ENCODE measurements around the gene ZNF333. TPM values are rescaled to one million over a fixed set of nuclear protein-coding genes. Genes with fewer than 3 reads are reported as not detected.

Gene ZNF333
- total RNA-seq, 1 experiment from 2014 or later: 19.2 TPM

- peaks cover 35% of the 10 kb centered on the region for H3K36me3 ChIP-seq (ENCODE audit: insufficient read depth, low read length, poor library complexity, severe bottlenecking)
Measured at GRCh38 chr19:14704450-14704849, 14.6 kb downstream of the ZNF333 start.

DNA sequence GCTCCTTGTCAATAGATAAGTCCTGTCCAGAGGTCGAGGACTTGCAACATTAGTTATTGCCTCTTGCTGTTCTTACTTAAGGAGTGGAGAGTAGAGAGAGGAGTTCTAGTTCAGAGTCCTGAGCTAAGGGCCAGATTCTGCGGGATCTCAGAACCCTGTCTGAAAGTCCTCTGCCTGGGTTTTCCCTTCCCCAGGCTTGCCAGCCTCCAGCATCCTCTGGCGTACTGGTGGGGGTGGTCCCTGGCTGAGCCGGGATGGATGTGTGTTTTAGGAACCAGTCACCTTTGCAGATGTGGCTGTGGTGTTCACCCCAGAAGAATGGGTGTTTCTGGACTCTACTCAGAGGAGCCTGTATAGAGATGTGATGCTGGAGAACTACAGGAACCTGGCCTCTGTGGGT is 26.0 kb downstream of the ZNF333 start:
- CTCF ChIA-PET: no interaction called here
- peaks cover 44% of the 10 kb centered on the region for H3K36me3 ChIP-seq (ENCODE audit: insufficient read depth, low read length, poor library complexity, severe bottlenecking)
- peaks cover 44% of the 10 kb centered on the region for H3K9me3 ChIP-seq (ENCODE audit: low read depth, low read length, poor library complexity, severe bottlenecking)
- POLR2A ChIA-PET (ENCODE audit: low non-redundant PET): no interaction called here
- DNase-seq (ENCODE audit: low spot score): no peak
- no peaks in the 10 kb centered on the region for H3K4me1 ChIP-seq (ENCODE audit: insufficient read depth, low read length, poor library complexity, severe bottlenecking)
- intact Hi-C loops (cut with micrococcal nuclease; ENCODE audit: unreplicated experiment): no loop called here
- no peak overlapping the region for H3K27ac ChIP-seq (ENCODE audit: low read depth, low read length, poor library complexity, severe bottlenecking)
- H3K27me3 ChIP-seq (replicated peaks; ENCODE audit: insufficient read depth, low read depth, low read length, poor library complexity): no peaks in the 10 kb centered on the region
- BruUV-seq (replicated peaks): no TSS peak
- no peak for TF ChIP-seq EZH2 (IDR thresholded peaks at IDR 0.05; ENCODE audit: borderline replicate concordance, low read depth, low read length, poor library complexity, severe bottlenecking)
- TF ChIP-seq, protein P1, sequence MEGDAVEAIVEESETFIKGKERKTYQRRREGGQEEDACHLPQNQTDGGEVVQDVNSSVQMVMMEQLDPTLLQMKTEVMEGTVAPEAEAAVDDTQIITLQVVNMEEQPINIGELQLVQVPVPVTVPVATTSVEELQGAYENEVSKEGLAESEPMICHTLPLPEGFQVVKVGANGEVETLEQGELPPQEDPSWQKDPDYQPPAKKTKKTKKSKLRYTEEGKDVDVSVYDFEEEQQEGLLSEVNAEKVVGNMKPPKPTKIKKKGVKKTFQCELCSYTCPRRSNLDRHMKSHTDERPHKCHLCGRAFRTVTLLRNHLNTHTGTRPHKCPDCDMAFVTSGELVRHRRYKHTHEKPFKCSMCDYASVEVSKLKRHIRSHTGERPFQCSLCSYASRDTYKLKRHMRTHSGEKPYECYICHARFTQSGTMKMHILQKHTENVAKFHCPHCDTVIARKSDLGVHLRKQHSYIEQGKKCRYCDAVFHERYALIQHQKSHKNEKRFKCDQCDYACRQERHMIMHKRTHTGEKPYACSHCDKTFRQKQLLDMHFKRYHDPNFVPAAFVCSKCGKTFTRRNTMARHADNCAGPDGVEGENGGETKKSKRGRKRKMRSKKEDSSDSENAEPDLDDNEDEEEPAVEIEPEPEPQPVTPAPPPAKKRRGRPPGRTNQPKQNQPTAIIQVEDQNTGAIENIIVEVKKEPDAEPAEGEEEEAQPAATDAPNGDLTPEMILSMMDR (conservative IDR thresholded peaks at IDR 0.05; ENCODE audit: low read depth, low read length): no peak
- H3K4me3 ChIP-seq (ENCODE audit: low read depth, low read length, poor library complexity, severe bottlenecking): no peak overlapping the region

More at GRCh38 chr19:14704450-14704849, 14.6 kb downstream of the ZNF333 start:
- no peak for DNase-seq (ENCODE audit: low spot score)
- CTCF ChIA-PET: no interaction called here
- intact Hi-C loops (cut with micrococcal nuclease; ENCODE audit: unreplicated experiment): no loop called here
- no peaks in the 10 kb centered on the region for H3K4me1 ChIP-seq (ENCODE audit: insufficient read depth, low read length, poor library complexity, severe bottlenecking)
- no peak overlapping the region for H3K27ac ChIP-seq (ENCODE audit: low read depth, low read length, poor library complexity, severe bottlenecking)
- no TSS peak for BruUV-seq (replicated peaks)
- TF ChIP-seq, protein P1 (conservative IDR thresholded peaks at IDR 0.05; ENCODE audit: low read depth, low read length): no peak
- TF ChIP-seq EZH2 (IDR thresholded peaks at IDR 0.05; ENCODE audit: borderline replicate concordance, low read depth, low read length, poor library complexity, severe bottlenecking): no peak
- H3K27me3 ChIP-seq (replicated peaks; ENCODE audit: insufficient read depth, low read depth, low read length, poor library complexity): no peaks in the 10 kb centered on the region
- POLR2A ChIA-PET (ENCODE audit: low non-redundant PET): no interaction called here
- H3K4me3 ChIP-seq (ENCODE audit: low read depth, low read length, poor library complexity, severe bottlenecking): no peak overlapping the region
- no peaks in the 10 kb centered on the region for H3K9me3 ChIP-seq (ENCODE audit: low read depth, low read length, poor library complexity, severe bottlenecking)

DNA sequence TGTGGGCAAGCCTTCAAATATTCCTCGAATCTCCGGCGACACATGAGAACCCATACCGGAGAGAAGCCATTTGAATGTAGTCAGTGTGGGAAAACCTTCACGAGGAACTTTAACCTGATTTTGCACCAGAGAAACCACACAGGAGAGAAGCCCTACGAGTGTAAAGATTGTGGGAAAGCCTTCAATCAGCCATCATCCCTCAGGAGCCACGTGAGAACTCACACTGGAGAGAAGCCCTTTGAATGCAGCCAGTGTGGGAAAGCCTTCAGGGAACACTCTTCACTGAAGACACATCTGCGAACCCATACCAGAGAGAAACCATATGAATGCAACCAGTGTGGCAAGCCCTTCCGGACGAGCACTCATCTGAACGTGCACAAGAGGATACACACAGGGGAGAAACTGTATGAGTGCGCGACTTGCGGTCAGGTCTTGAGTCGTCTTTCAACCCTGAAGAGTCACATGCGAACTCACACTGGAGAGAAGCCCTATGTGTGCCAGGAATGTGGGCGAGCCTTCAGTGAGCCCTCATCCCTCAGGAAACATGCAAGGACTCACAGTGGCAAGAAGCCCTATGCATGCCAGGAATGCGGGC is 28.8 kb downstream of the ZNF333 start:
- H3K9me3 ChIP-seq (ENCODE audit: low read depth, low read length, poor library complexity, severe bottlenecking): peaks cover 54% of the 10 kb centered on the region
- TF ChIP-seq EZH2 (IDR thresholded peaks at IDR 0.05; ENCODE audit: borderline replicate concordance, low read depth, low read length, poor library complexity, severe bottlenecking): no peak
- TF ChIP-seq, protein P1 (conservative IDR thresholded peaks at IDR 0.05; ENCODE audit: low read depth, low read length): no peak

More for the DNA sequence above, 28.8 kb downstream of the ZNF333 start:
- DNase-seq (ENCODE audit: low spot score): no peak
- intact Hi-C loops (cut with micrococcal nuclease; ENCODE audit: unreplicated experiment): no loop called here
- Histone ChIP-seq H3K27ac (ENCODE audit: low read depth, low read length, poor library complexity, severe bottlenecking) (no peak overlapping the region), H3K4me1 (ENCODE audit: insufficient read depth, low read length, poor library complexity, severe bottlenecking) (no peaks in the 10 kb centered on the region), H3K36me3 (ENCODE audit: insufficient read depth, low read length, poor library complexity, severe bottlenecking) (peaks cover 41% of the 10 kb centered on the region), H3K4me3 (ENCODE audit: low read depth, low read length, poor library complexity, severe bottlenecking) (no peak overlapping the region), H3K27me3 (replicated peaks; ENCODE audit: insufficient read depth, low read depth, low read length, poor library complexity) (no peaks in the 10 kb centered on the region)
- ChIA-PET CTCF (no interaction called here), POLR2A (ENCODE audit: low non-redundant PET) (no interaction called here)
- BruUV-seq (replicated peaks): no TSS peak
